H1 (cell line): ENCODE measurements around the gene CNPY3. TPM values are rescaled to one million over a fixed set of nuclear protein-coding genes. Genes with fewer than 3 reads are reported as not detected.

Experiments
- CBX8 ChIP-seq: fragments of 300-800, 300-1000 bp; sonication (generic); IDR thresholded peaks from 2 replicates; pipeline ENCODE4 v1.7.1; 2016; ENCODE audit warnings: low read depth, low read length, borderline replicate concordance
- CHD2 ChIP-seq: IDR thresholded peaks from 2 replicates; pipeline ENCODE4 v1.6.1; 2012; ENCODE audit warnings: low read length, improper control_type of control experiment
- CHD7 ChIP-seq: fragments of 300-600 bp; sonication (generic); IDR thresholded peaks from 2 replicates; pipeline ENCODE4 v1.7.1; 2012; ENCODE audit warnings: low read length, moderate library complexity, mild to moderate bottlenecking, inconsistent platforms; ENCODE audit not compliant: insufficient replicate concordance
- CREB1 ChIP-seq: IDR thresholded peaks from 2 replicates; pipeline ENCODE4 v1.6.1; 2012; ENCODE audit warnings: inconsistent platforms
- GABPA ChIP-seq: IDR thresholded peaks from 2 replicates; pipeline ENCODE4 v1.6.1; 2011; ENCODE audit warnings: mild to moderate bottlenecking, low read length, moderate library complexity, borderline replicate concordance; ENCODE audit not compliant: insufficient read depth
- HDAC2 ChIP-seq, 2 experiments: fragments of 300-600 bp in 1 of 2; sonication (generic) in 1 of 2; IDR thresholded peaks; 2 replicates each; pipeline ENCODE4 v1.6.1; 2011 to 2012; ENCODE audit warnings: low read depth in 2 of 2, low read length in 2 of 2, mild to moderate bottlenecking in 2 of 2, moderate library complexity in 2 of 2, borderline replicate concordance in 1 of 2, inconsistent platforms in 1 of 2
- KDM4A ChIP-seq: IDR thresholded peaks from one replicate; pipeline ENCODE4 v1.7.1; 2012; ENCODE audit warnings: low read depth, mild to moderate bottlenecking, moderate library complexity, low read length, inconsistent platforms; ENCODE audit not compliant: severe bottlenecking
- MAFK ChIP-seq: IDR thresholded peaks from 2 replicates; pipeline ENCODE4 v1.6.1; 2012; ENCODE audit warnings: low read depth, mild to moderate bottlenecking, improper control_type of control experiment, low read length
- NANOG ChIP-seq: IDR thresholded peaks from 2 replicates; pipeline ENCODE4 v1.6.1; 2011; ENCODE audit warnings: low read length, low read depth, mild to moderate bottlenecking, inconsistent platforms; ENCODE audit not compliant: insufficient read depth, poor library complexity, severe bottlenecking
- RBBP5 ChIP-seq: IDR thresholded peaks from 2 replicates; pipeline ENCODE4 v1.7.1; 2012; ENCODE audit warnings: low read depth, mild to moderate bottlenecking, inconsistent platforms, low read length, moderate library complexity, borderline replicate concordance
- SIN3A ChIP-seq, 2 experiments: IDR thresholded peaks in 1 of 2; conservative IDR thresholded peaks in 1 of 2; 2 replicates each; pipeline ENCODE4 v1.6.1; 2011 to 2012; ENCODE audit warnings: low read length in 2 of 2, improper control_type of control experiment in 1 of 2, low read depth in 1 of 2, mild to moderate bottlenecking in 1 of 2
- SP2 ChIP-seq: IDR thresholded peaks from 2 replicates; pipeline ENCODE4 v1.6.1; 2012; ENCODE audit warnings: mild to moderate bottlenecking, low read length, inconsistent platforms
- polyA plus RNA-seq, 7 experiments: library from polyadenylated mRNA; depleted of rRNA in 3 of 7; stranded (reverse) in 5 of 7; unstranded in 2 of 7; fragments of >200 nt in 5 of 7; fragments of 200-250 nt in 2 of 7; gene quantifications; 1 replicate in 5 of 7; 2 replicates in 1 of 7; 4 replicates in 1 of 7; pipeline versions ENCODE4 v1.2.1 to v1.2.3, GENCODE V29; 2011 to 2013; ENCODE audit warnings: missing spikeins in 2 of 7, mixed read lengths in 2 of 7
- total RNA-seq: library from RNA; stranded (reverse); fragmentation: NEBNext Ultra II Directional; extraction: Animal tissue kit (Norgen Biotek cat#: 25700); gene quantifications from 2 replicates; pipeline ENCODE4 v1.2.1, GENCODE V29; 2021

Gene CNPY3
- total and polyA plus RNA-seq, 2 of the 8 experiments (the other 6 are each of a cell fraction or from before 2014, with no cell fraction given): 49.6 to 64.5 TPM

GRCh38 chr6:42935322-42935721 is 6.0 kb downstream of the CNPY3 start (continued):
- TF ChIP-seq CHD7: no peak
- no peak for TF ChIP-seq RBBP5
- no peak for TF ChIP-seq SIN3A (conservative IDR thresholded peaks at IDR 0.05 in 1 of 2, IDR thresholded peaks at IDR 0.05 in 1 of 2; ENCODE audit: low read depth in 1 of 2, low read length in 2 of 2)
- no peak for TF ChIP-seq MAFK
- TF ChIP-seq KDM4A: no peak
- no peak for TF ChIP-seq GABPA
- no peak for TF ChIP-seq SP2
- TF ChIP-seq NANOG: no peak
- no peak for TF ChIP-seq HDAC2 (IDR thresholded peaks at IDR 0.05; ENCODE audit: borderline replicate concordance in 1 of 2, low read depth in 2 of 2, low read length in 2 of 2)
- TF ChIP-seq CHD2: no peak
- no peak for TF ChIP-seq CREB1
- TF ChIP-seq CBX8: no peak
